Lower leg skin (tissue), 4 donors: Measurements from ENCODE around the gene BZW1. TPM values are rescaled to one million over a fixed set of nuclear protein-coding genes. Genes with fewer than 3 reads are reported as not detected.

Experiments used
- DNase-seq, 2 donors: peaks; one replicate each; pipeline ENCODE4 v3.0.0-alpha.2; 2019; ENCODE audit warnings: low spot score in 2 of 2
- H3K4me3 ChIP-seq: fragments of 200-600 bp; sonication (generic); 2 replicates; pipeline ENCODE4 v1.5.1; 2017; ENCODE audit warnings: mild to moderate bottlenecking, low read depth; ENCODE audit not compliant: poor library complexity, severe bottlenecking
- CTCF ChIP-seq, 3 donors: fragments of 450-650 bp; IDR thresholded peaks; one replicate each; pipeline ENCODE4 v1.5.1; 2016; ENCODE audit warnings: antibody characterized with exemption in 3 of 3, mild to moderate bottlenecking in 3 of 3, moderate library complexity in 2 of 3
- POLR2A ChIP-seq, 2 donors: fragments of 450-650 bp; IDR thresholded peaks; one replicate each; pipeline ENCODE4 v1.6.1; 2016 to 2017; ENCODE audit warnings: antibody characterized with exemption in 2 of 2, mild to moderate bottlenecking in 1 of 2, moderate library complexity in 1 of 2
- WGBS, 2 donors: methylation state at CpG; one replicate each; pipeline ENCODE4 v1.1.5; 2018; 5-methylcytosine and 5-hydroxymethylcytosine counted together
- intact Hi-C: fragments of 100-400 bp; cut with DNase I; formaldehyde crosslinking; loops from one replicate; pipeline ENCODE4 v1.15.0; 2023; ENCODE audit warnings: low total_unique reads
- total RNA-seq, 4 donors: library from RNA; depleted of rRNA; stranded (reverse); fragments of >200 nt; gene quantifications; one replicate each; pipeline ENCODE4 v1.1.0, GENCODE V29; 2016

Gene BZW1
- total RNA-seq, 4 donors from 2014 or later, result 57.6 to 156 (median 148) TPM

- DNase-seq, result no peak
- TF ChIP-seq CTCF (IDR thresholded peaks at IDR 0.05) (no peak), POLR2A (IDR thresholded peaks at IDR 0.05) (no peak)
Observed at GRCh38 chr2:200845669-200846325, 34.1 kb downstream of the BZW1 start.

GRCh38 chr2:200847269-200847668 is 35.6 kb downstream of the BZW1 start:
- no peak for DNase-seq
- no peak overlapping the region for H3K4me3 ChIP-seq
- intact Hi-C loops, result no loop called here
- no peak for TF ChIP-seq POLR2A (IDR thresholded peaks at IDR 0.05)
- no peak for TF ChIP-seq CTCF (IDR thresholded peaks at IDR 0.05)

More at GRCh38 chr2:200845669-200846325, 34.1 kb downstream of the BZW1 start:
- no peak overlapping the region for H3K4me3 ChIP-seq
- intact Hi-C loops, result no loop called here
- WGBS, 2 donors, result 68 to 76% methylated on average over 10 of the region's 10 CpGs

- TF ChIP-seq POLR2A (IDR thresholded peaks at IDR 0.05) (no peak), CTCF (IDR thresholded peaks at IDR 0.05) (no peak)
- 93 to 95% methylated on average over 4 of the region's 4 CpGs for WGBS, 2 donors
- intact Hi-C loops, result no loop called here
- no peak overlapping the region for H3K4me3 ChIP-seq
- no peak for DNase-seq
Observed at GRCh38 chr2:200847939-200848338, 36.2 kb downstream of the BZW1 start.

GRCh38 chr2:200850512-200851256 is 39.0 kb downstream of the BZW1 start:
- no peak for DNase-seq
- H3K4me3 ChIP-seq, result no peak overlapping the region
- WGBS, 2 donors, result 89 to 90% methylated on average over 14 of the region's 14 CpGs

GRCh38 chr2:200851398-200852248 is 39.9 kb downstream of the BZW1 start:
- intact Hi-C loops, result no loop called here
- no peak overlapping the region for H3K4me3 ChIP-seq
- 93 to 94% methylated on average over 6 of the region's 6 CpGs for WGBS, 2 donors
- TF ChIP-seq POLR2A (IDR thresholded peaks at IDR 0.05), result no peak
- no peak for TF ChIP-seq CTCF (IDR thresholded peaks at IDR 0.05)
- no peak for DNase-seq

More at GRCh38 chr2:200850512-200851256, 39.0 kb downstream of the BZW1 start:
- TF ChIP-seq POLR2A (IDR thresholded peaks at IDR 0.05) (no peak), CTCF (IDR thresholded peaks at IDR 0.05) (no peak)
- intact Hi-C loops, result no loop called here
